HG03469 (cell line): ENCODE data around the gene TCEAL1.
"Not testable (repeated sequence)": the region's sequence is repeated elsewhere in the genome, so short reads cannot be mapped to it uniquely, and the experiment has no call there.

Experiments used
- ATAC-seq: cut with Tn5 transposase; IDR thresholded peaks from one replicate; pipeline ENCODE4 v1.9.1; 2021; ENCODE audit warnings: mild to moderate bottlenecking, moderate library complexity, moderate number of reproducible peaks; ENCODE audit not compliant: unreplicated experiment

Gene TCEAL1, protein sequence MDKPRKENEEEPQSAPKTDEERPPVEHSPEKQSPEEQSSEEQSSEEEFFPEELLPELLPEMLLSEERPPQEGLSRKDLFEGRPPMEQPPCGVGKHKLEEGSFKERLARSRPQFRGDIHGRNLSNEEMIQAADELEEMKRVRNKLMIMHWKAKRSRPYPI

DNA sequence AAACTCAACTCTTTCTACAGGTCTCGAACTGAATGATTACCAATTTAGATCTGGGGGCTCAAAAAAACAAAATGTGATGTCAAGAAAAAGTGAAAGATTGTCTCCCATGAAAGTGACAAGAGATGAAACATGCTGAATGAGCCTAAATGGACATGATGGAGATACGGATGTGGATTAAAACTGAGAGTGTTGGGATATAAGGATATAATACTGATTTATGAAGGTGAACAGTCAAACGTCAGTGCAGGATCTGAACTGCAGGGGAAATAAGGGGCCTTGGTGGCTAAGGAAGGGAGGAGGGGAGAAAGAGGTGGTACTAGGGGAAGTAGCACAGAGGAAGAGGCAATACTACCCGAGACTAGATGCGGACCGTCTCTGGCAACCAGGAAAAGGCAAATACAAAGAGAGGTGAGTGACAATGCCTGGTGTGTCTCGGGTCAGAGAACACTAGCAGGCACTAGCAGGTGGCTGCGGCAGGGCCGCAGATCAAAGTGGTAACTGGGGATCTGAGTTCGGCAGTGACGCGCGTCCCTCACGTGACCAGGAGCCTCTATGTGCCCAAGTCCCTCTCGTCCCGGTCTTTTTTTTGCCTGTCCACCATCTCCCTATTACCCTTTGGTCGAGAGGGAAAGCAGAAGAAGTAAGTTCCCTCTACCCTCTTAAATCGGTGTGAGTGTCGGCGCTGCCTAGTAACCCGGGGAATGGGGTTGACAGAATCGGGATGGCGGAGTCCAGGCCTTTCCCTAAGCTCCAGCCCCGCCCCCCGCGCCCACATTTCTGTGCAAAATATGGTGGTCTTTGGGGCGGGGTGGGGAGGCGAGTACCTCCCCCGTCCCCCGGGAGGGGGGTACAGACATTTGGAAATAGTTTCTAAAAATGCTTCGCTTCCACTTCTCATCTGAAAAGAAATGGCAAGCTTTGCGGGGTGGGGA, at the start of gene TCEAL1:
TSS of gene TCEAL1 (plus strand) at position 590 of the 932 bp plus-strand sequence. CDS start 942 bp downstream, outside the sequence.
- peak; percentile 80 for ATAC-seq

DNA sequence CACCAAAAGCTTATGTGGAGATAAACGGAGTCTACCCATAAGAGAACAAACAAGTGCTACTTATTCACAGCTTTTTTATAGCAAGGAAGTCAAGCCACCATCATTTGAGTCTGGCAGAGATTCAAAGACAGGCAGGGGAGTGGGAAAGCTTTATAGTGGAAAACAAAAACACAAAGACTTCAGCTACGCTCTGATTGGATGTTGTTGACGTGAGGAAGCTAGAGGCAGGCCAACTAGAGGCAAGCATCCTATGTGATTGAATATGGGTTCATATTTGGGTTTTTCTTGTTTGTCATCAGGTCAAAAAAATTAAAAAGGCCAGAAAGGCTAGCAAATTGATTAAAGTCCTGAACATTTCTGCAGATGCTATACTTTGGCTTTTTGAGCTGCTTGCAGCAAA, 44.2 kb upstream of the TCEAL1 start:
- ATAC-seq, result no peak

DNA sequence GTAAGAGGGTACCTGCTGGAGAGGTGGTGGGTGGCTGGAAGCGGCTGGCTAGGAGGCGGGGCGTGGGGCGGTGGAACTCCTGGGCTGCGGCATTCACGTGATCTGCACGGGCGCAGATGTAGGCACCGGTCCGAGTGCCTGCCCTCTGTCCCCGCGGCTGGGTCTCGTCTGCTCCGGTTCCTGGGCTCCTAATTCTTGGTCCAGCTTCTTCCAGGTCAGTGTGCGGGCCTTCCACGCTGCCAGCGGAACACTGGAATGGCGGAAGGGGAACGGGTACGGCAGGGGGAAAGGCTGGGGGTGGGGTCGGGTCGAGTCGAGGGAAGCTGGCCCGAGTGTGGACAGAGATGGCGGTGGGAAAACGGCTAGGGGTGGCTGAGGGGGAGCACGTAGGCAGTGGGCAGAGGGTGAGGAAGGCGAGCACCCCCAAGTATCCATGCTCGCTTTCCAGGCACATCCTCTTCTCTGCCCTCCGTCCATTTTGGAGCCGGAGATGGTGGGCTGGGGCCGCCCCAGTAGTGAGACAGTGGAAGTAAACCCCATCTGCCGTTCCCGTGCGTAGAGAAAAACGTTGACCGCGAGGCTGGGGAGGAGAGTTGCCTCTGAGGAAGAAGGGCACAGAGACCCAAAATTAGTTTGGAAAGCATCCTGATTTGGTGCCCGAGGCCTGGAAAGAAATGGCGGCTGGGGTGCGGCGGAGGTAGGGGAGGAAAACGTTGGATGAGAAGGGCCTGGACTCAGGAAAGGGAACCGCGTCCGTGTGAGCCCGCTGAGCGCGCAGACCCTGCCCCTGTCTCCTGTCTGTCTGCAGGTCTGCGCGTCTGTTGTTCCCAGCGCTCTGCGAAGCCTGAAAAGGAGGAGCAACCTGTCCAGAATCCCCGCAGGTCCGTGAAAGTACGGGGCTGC, 43.1 kb upstream of the TCEAL1 start, which contains the start of gene TCEAL4:
TSS of gene TCEAL4 (plus strand) at position 105 of the 903 bp plus-strand sequence. CDS start 1,161 bp downstream, outside the sequence.
- no peak for ATAC-seq

DNA sequence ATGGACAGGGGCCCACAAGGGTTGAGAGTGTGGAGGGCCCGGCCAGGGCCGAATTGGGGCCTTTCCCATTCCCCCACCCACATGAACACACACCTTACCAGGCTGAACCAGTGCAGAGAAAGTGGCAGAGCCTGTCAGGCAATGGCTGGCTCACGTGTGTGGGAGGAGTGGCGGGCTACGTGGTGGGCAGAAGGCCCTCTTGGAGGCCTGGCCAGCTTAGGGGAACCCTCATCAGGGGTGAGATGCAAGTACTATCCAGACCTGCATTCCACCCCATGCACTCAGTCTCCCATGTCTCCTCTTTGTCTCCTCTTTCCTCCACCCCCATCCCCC, 42.5 kb upstream of the TCEAL1 start:
- ATAC-seq, result no peak

DNA sequence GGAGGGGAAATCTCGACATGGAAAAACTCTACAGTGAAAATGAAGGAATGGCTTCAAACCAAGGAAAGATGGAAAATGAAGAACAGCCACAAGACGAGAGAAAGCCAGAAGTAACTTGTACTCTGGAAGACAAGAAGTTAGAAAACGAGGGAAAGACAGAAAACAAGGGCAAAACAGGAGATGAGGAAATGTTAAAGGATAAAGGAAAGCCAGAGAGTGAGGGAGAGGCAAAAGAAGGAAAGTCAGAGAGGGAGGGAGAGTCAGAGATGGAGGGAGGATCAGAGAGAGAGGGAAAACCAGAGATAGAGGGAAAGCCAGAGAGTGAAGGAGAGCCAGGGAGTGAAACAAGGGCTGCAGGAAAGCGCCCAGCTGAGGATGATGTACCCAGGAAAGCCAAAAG, 42.1 kb upstream of the TCEAL1 start:
- ATAC-seq, result no peak

DNA sequence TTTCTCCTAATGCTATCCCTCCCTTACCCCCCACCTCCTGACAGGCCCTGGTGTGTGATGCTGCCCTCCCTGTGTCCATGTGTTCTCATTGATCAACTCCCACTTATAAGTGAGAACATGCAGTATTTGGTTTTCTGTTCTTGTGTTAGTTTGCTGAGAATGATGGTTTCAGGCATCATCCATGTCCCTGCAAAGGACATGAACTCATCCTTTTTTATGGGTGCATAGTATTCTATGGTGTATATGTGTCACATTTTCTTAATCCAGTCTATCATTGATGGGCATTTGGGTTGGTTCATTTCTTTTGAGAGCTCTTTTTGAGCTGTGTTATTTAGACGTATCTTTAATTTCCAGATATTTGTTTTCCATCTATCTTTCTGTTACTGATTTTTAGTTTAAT, 36.5 kb upstream of the TCEAL1 start:
- not testable (repeated sequence) for ATAC-seq

DNA sequence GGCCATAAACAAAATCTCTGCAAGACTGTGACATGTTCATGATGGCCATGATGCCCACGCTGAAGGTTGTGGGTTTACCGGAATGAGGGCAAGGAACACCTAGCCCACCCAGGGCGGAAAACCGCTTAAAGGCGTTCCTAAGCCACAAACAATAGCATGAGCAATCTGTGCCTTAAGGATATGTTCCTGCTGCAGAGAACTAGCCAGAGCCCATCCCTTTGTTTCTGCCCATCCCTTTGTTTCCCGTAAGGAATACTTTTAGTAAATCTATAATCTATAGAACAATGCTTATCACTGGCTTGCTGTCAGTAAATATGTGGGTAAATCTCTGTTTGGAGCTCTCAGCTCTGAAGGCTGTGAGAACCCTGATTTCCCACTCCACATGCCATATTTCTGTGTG, 33.6 kb upstream of the TCEAL1 start:
- ATAC-seq, result not testable (repeated sequence)

DNA sequence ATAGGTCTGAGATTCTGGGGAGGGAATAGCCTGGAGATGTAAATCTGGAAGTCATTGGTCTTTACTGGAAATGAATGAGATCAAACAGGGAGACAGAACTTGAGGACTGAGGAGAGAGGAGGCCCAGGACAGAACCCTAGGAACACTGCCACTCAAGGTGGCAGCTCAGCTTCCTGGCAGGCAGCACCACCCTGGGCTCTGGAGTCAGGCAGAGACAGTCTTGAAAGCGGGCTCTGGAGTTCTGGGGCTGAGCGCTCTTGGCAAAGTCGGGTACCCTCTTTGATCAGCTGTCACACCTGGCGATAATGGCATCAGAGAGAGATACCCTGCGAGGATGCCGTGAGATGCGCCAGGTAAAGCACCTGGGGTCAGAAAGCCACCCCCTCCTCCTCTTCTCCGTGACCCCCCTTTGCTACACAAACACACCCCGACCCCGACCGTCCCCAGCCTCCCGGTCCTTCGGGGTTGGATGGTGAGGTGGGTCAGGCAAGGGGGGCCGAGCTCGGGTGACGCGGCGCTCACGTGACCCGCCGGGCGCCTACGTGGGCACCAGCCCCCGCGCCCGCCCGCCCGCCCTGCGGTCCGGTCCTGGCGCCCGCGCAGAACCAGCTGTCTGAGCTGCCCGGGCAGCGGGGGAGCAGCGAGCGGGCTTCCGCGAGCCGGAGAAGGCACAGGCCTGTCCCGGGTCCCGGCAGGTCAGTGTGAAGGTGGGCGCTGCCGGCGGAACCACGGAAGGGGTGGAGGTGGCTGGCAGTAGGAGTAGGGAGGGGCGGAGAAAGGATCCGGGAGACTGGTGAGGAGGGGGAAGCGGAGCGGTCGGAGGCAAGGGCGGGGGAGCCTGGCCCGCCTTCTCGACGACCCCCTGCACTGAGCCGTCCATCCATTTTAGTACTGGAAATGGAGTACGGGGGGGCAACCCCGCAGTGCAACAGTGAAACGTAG, 21.1 kb upstream of the TCEAL1 start, which contains the start of gene TCEAL3:
TSS of gene TCEAL3 (plus strand) at position 600 of the 942 bp plus-strand sequence. CDS start 1,102 bp downstream, outside the sequence.
- ATAC-seq, result peak; percentile 62

DNA sequence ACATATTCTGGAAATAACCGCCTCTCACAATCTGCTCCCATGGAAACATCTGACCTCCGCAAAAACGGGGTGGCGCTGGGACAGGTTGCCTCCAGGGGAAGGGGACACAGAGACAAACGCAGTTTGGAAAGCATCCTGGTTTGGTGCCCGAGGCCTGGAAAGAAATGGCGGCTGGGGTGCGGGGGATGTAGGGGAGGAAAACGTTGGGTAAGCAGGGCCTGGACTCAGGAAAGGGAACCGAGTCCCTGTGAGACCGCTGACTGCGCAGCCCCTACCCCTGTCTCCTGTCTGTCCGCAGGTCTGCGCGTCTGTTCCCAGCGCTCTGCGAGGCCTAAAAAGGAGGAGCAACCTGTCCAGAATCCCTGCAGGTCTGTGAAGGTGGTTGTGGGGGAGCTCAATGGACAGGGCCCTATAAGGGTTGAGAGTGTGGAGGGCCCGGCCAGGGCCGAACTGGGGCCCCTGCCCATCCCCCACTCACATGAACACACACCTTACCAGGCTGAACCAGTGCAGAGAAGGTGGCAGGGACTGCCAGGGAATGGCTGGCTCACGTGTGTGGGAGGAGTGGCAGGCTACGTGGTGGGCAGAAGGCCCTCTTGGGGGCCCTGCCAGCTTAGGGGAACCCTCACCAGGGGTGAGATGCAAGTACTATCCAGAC, 20.3 kb upstream of the TCEAL1 start:
- no peak for ATAC-seq

DNA sequence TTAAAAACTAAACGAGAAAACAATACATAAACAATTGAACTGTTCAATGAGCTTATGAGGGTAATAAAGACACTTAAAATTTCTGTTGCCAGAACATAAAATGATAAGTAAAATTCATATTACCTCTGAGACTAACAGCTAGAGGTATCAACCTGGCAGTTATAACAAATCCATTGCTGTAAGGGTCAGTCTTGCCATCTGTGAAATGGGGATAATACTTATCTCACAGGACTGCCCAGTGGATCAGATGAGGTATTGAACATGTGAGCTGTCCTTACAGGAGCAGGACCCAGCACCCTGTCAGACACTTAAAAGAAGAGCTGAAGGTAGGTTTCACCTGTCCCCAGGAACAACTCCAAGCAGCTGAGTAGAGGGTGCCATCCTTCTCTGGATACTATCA, 18.5 kb upstream of the TCEAL1 start:
- ATAC-seq, result no peak

DNA sequence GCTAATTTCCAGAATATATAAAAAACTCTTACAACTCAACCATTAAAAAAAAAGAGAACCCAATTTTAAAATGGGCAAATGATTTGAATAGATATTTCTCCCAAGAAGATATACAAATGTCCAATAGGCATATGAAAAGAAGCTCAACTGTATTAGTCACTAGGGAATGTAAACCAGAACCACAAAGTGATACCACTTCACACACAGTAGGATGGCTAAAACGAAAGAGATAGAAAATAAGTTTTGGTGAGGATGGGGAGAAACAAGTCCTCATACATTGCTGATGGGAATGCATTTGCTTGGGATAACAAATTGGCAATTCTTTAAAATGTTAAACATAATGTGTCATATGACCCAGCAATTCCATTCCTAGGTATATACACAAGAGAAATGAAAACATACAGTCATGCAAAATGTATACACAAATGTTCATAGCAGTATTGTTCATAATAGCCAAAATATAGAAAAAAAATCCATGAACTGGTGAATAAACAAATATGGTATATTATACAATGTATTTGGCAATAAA, 15.3 kb upstream of the TCEAL1 start:
- no peak for ATAC-seq

DNA sequence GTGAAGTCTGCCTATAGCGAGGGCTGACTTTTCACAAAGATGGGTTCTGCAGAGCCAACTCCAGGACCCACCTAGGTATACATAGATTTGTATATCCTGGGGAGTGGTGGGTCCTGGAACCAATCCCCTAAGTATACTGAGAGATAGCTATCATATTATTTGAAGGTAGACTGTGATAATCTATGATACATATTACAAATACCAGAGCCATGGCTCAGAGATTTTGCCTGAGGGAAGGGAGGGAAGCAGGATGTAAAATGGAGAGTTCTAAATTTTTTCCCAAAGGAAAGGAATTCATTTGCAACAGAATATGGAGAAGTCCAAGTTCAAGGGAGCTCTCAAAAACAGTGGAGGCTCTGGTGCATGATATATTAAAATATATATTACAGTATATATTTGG, 13.8 kb upstream of the TCEAL1 start:
- no peak for ATAC-seq

DNA sequence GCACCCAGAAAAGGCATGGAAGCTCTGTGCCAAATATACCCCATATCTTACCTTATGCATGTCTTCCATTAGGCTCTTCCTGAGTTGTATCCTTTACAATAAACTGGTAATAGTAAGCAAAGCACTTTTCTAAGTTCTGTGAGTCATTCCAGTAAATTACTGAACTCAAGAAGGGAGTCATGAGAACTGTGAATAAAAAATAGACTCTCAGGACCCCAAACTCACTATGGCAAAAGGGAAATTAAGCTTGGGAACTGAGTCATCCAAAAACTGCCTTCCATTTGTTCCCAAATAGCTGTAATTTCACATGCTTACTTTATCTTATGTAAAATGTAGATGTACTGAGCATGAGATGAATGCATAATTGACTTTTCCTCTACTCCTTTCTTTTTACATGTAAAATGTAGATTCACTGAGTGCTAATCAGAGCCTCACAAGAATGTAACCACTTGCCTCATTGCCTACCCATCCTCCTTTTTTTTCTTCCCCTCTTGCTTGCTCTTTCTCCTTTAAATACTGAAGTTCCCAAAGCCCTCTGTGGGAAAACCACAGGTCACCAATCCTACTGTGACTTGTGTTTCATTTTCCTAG, 12.9 kb upstream of the TCEAL1 start:
- ATAC-seq, result no peak

DNA sequence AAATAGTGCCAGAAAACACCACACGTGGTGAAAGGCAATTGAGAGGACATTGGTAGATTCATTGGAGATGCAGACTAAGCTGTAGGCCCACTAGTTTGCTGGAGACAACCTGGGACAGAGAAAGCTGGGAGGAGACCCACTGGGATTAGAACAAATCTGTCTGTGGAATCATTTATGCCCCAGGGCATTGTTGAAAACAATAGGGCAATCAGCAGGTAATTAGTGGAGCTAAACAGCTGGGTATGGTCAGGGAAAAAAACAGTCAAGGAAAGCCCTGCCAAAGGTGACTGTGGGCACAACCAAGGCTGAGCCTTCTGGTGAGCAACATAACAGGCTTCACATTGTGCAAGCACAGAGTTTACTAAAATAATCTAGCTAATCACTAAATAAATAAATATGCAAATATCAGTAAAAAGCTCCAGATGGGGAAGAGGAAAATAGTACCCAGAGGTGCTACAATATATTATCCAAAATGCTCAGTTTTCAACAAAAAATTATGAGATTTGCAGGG, 12.0 kb upstream of the TCEAL1 start:
- no peak for ATAC-seq

DNA sequence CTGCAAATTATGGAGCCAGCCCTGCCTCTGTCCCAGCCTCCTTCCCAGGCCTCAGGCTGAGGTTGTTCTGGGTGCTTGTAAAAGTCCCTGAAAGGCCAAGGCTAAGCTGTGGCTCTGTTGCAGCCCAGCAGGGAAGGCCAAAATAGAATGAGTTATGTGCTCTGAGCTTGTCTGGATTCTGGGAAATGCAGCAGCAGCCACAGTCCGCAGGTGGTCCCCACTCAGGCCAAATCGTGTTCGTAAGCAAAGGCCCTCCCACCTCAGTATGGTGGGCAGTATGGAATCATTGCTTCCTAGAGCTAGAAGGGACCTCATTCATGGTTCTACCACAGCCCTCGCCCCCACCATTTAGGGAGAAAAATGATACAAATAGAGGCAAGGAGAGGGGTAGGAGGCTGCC, 4.7 kb upstream of the TCEAL1 start:
- no peak for ATAC-seq

DNA sequence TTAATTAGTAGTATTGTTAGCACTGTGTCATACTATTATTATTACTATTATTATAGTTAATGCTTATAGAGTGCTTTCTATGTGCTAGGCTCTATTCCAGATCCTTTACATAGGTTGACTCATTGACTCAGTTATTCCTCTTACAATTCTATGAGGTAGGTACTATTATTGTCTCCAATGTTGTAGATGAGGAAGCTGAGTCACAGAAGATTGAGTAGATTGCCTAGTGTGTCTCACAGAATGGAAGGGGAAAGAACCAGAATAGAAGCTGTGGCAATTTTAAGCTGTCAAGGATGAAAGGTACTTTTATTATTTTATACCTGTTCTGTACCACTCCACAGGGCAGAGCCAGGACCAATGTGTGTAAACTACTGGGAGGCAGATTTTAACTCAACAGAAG, 1.9 kb upstream of the TCEAL1 start:
- ATAC-seq, result no peak

DNA sequence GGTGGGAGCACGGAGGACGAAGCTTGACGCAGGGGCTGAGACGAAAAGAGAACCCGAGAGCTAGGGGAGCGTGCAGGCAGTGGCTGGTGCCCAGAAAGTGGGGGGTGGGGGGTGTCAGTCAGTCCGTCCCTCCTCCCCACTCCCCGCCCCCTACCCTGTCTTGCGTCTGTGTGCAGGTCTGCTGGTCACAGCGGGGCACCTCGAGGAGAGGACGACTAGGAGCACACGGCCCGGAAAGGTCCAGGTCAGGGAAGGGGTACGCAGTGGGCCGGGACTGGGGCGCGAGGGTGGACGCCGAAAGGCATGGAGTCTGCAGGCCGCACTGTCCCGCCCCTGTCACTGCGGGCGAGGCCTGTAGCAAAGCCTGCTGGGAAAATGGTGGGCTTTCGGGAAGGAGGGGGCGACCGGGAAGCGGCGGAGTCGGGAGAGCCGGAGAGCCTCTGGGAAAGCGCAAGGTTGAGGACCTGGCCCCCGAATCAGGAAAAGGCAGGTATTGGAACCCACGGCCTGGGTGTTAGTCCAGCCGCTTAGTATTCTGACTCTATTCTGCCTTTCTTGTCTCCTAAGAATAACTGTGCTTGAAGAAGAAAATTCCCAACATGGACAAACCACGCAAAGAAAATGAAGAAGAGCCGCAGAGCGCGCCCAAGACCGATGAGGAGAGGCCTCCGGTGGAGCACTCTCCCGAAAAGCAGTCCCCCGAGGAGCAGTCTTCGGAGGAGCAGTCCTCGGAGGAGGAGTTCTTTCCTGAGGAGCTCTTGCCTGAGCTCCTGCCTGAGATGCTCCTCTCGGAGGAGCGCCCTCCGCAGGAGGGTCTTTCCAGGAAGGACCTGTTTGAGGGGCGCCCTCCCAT, 769 bp downstream of the TCEAL1 start:
- ATAC-seq, result peak; percentile 1

DNA sequence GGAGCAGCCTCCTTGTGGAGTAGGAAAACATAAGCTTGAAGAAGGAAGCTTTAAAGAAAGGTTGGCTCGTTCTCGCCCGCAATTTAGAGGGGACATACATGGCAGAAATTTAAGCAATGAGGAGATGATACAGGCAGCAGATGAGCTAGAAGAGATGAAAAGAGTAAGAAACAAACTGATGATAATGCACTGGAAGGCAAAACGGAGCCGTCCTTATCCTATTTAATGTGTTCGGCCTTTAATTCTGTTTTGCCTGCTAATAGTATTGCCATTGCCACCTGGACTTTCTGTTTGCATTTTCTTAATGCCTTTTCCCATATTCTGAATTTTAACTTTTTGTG, 1.4 kb downstream of the TCEAL1 start:
- ATAC-seq, result no peak
